GM06990 (cell line): ENCODE data around the gene ABR.

Experiments
- DNase-seq: peaks from one replicate; pipeline ENCODE4 v3.0.0-alpha.2; 2011; ENCODE audit not compliant: insufficient read length; ENCODE audit errors: extremely low read depth
- H3K27me3 ChIP-seq: replicated peaks from 2 replicates; pipeline ENCODE4 v1.6.0; 2011; ENCODE audit warnings: low read length; ENCODE audit not compliant: control insufficient read depth, insufficient read depth
- H3K36me3 ChIP-seq: 2 replicates; pipeline ENCODE4 v1.5.1; 2011; ENCODE audit warnings: low read length; ENCODE audit not compliant: control insufficient read depth, insufficient read depth
- H3K4me3 ChIP-seq: replicated peaks from 2 replicates; pipeline ENCODE4 v1.5.1; 2011; ENCODE audit warnings: low read depth, mild to moderate bottlenecking, control low read depth, low read length
- CTCF ChIP-seq: IDR thresholded peaks from 2 replicates; pipeline ENCODE4 v1.5.1; 2011; ENCODE audit warnings: low read length, control low read depth, mild to moderate bottlenecking, inconsistent platforms; ENCODE audit not compliant: insufficient read depth, poor library complexity, severe bottlenecking

The ABR gene

GRCh38 chr17:962670-963069 is 217.1 kb downstream of the ABR start:
- no peak for DNase-seq
- no peak for TF ChIP-seq CTCF

DNA sequence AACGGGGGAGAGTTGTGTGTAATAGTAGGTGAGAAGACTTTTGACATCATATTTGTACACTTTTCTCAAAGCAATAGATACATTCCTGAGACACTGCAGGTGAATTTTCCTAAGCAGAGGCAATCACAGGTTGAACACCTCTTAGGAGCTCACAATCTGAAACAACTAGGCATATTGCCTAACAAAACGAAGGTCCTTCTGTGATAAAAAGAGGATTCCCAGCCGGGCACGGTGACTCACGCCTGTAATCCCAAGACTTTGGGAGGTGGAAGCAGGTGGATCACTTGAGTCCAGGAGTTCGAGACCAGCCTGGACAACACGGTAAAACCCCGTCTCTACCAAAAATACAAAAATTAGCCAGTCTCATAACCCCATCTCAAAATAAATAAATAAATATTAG is 217.6 kb downstream of the ABR start:
- Histone ChIP-seq H3K36me3 (no peaks in the 10 kb centered on the region), H3K27me3 (no peaks in the 10 kb centered on the region), H3K4me3 (no peak overlapping the region)
- TF ChIP-seq CTCF: no peak
- DNase-seq: no peak

More at GRCh38 chr17:962670-963069, 217.1 kb downstream of the ABR start:
- Histone ChIP-seq H3K4me3 (no peak overlapping the region), H3K36me3 (no peaks in the 10 kb centered on the region), H3K27me3 (no peaks in the 10 kb centered on the region)

- Histone ChIP-seq H3K4me3 (no peak overlapping the region), H3K36me3 (no peaks in the 10 kb centered on the region), H3K27me3 (no peaks in the 10 kb centered on the region)
- TF ChIP-seq CTCF: no peak
- DNase-seq: no peak
Observed at GRCh38 chr17:958712-959451, 220.9 kb downstream of the ABR start.

DNA sequence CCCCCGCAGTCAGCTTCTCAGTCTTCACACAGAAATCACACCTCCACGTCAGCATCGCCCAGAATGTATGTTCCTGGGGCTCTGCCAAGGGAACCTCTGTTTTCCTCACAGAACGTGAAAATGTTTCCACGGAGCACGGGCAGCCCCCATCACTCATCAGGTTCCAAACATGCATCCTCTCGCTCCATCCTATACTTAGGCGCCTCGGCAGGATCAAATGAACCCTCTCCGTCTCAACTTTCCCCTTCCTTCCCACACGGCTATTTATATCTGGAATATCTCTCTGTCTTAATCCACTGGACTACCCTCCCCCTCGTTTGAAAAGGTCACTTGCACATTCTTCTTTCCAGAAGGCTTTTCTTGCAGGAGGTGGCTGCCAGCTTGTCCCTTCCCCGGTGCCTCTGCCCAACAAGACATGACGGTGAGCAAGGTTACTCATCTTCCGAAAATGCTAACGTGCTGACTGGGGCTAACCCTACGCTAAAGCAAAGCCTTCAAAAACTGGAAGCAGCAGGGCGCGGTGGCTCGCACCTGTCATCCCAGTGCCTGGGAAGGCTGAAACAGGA is 221.8 kb downstream of the ABR start:
- H3K36me3 ChIP-seq: no peaks in the 10 kb centered on the region
- DNase-seq: no peak
- no peaks in the 10 kb centered on the region for H3K27me3 ChIP-seq
- TF ChIP-seq CTCF: no peak
- no peak overlapping the region for H3K4me3 ChIP-seq

DNA sequence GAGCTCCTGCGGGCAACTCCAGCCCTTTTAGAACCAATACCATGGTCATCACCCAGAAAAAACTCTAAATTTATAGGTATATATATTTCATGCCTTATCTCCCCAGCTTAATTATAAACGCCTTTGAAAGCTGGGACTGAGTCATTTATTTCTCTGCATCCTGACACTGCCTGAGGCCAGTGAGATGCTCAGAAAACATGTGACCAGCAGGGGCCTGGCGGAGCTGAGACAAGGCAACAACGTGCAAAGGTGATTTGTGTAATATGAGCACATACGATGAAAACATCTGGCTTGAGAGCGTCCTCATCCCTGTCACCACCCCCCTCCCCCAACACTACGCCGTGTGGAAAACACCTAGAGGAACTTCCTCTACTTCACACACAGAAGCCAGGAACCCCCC is 222.9 kb downstream of the ABR start:
- Histone ChIP-seq H3K4me3 (no peak overlapping the region), H3K36me3 (no peaks in the 10 kb centered on the region), H3K27me3 (no peaks in the 10 kb centered on the region)
- TF ChIP-seq CTCF: no peak
- no peak for DNase-seq
